ENCODE measurements around the gene ZNF672. TPM values are rescaled to one million over a fixed set of nuclear protein-coding genes. Genes with fewer than 3 reads are reported as not detected.

Gene ZNF672
- total and polyA plus RNA-seq, 2 of the 13 experiments (the other 11 are each of a cell fraction or from before 2014, with no cell fraction given), result 17.2 to 22.9 TPM

DNA sequence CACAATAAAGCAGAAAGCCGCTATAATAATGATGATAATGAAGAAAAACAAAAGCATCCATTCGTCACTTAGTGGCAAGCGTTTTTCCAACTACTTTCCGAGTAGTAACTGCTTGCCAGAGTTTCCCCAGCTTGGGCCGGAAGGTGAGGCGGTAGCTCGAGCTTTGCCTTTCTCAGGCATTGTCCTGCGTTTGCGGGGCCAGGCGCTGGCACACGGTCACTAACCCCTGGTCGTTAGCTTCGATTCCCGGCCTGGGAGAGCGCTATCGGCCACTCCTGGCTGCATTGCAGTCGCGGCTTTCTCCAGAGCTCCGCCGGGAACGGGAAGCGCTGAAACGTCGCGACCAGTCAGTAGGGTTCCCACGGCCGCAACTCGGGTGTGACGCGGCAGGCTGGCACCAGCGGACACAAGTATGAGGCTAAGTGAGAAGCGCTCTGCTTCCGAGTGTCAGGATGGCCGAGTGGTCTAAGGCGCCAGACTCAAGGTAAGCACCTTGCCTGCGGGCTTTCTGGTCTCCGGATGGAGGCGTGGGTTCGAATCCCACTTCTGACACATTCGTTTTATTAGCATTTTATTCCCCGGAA, 35.5 kb downstream of the ZNF672 start (continued):
- TF ChIP-seq AKAP8 (CRISPR knock-in tag; IDR thresholded peaks at IDR 0.05) (no peak), GFI1 (CRISPR knock-in tag; IDR thresholded peaks at IDR 0.05; ENCODE audit: borderline replicate concordance) (peak; percentile 45; the same call in 1 of the 2 replicates), FOXO1 (CRISPR knock-in tag; IDR thresholded peaks at IDR 0.05) (0 out of 2 replicates have a peak, but pooled peaks have one; percentile 39), MIER2 (CRISPR knock-in tag; IDR thresholded peaks at IDR 0.05) (no peak), HCFC1 (IDR thresholded peaks at IDR 0.05; ENCODE audit: low read depth, low read length) (no peak; the same call in 1 of the 2 replicates), ZNF124 (CRISPR knock-in tag; IDR thresholded peaks at IDR 0.05) (0 out of 2 replicates have a peak, but pooled peaks have one; percentile 18), ZNF24 (IDR thresholded peaks at IDR 0.05) (peak; percentile 97), ZMYM4 (CRISPR knock-in tag; IDR thresholded peaks at IDR 0.05) (peak; percentile 38; the same call in 1 of the 2 replicates), ZNF530 (CRISPR knock-in tag; IDR thresholded peaks at IDR 0.05; ENCODE audit: low read depth) (no peak), ZNF121 (CRISPR knock-in tag; IDR thresholded peaks at IDR 0.05) (peak; percentile 5; the same call in 1 of the 2 replicates), CC2D1A (CRISPR knock-in tag; IDR thresholded peaks at IDR 0.05) (no peak), HOXA9 (CRISPR knock-in tag; IDR thresholded peaks at IDR 0.05; ENCODE audit: borderline replicate concordance) (no peak), ZNF326 (CRISPR knock-in tag; IDR thresholded peaks at IDR 0.05; ENCODE audit: borderline replicate concordance) (no peak), MED13 (CRISPR knock-in tag; IDR thresholded peaks at IDR 0.05) (no peak; the same call in 1 of the 2 replicates), ETV6 (CRISPR knock-in tag; conservative IDR thresholded peaks at IDR 0.05) (peak; percentile 55), ZNF343 (CRISPR knock-in tag; IDR thresholded peaks at IDR 0.05) (0 out of 2 replicates have a peak, but pooled peaks have one; percentile 47), FOXK1 (CRISPR knock-in tag; IDR thresholded peaks at IDR 0.05; ENCODE audit: borderline replicate concordance, low read depth) (peak; percentile 75), SIN3B (IDR thresholded peaks at IDR 0.05; ENCODE audit: low read length) (no peak), KDM5B (CRISPR knock-in tag; IDR thresholded peaks at IDR 0.05; ENCODE audit: borderline replicate concordance) (peak; percentile 91)
- TF ChIP-seq, protein P1, sequence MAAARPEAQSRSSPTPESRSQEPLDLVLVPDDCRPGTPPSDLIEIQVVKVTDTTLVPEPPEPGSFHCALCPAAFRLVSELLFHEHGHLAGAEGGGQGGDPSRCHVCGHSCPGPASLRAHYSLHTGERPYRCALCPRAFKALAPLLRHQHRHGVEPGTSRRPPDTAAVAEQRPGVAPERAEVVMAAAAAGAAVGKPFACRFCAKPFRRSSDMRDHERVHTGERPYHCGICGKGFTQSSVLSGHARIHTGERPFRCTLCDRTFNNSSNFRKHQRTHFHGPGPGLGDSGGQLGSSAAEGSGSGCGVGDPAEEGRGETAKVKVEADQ (CRISPR knock-in tag; IDR thresholded peaks at IDR 0.05; ENCODE audit: borderline replicate concordance), result no peak
- TF ChIP-seq, protein P2, sequence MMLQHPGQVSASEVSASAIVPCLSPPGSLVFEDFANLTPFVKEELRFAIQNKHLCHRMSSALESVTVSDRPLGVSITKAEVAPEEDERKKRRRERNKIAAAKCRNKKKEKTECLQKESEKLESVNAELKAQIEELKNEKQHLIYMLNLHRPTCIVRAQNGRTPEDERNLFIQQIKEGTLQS (CRISPR knock-in tag; IDR thresholded peaks at IDR 0.05), result peak; percentile 45
- TF ChIP-seq, protein P3, sequence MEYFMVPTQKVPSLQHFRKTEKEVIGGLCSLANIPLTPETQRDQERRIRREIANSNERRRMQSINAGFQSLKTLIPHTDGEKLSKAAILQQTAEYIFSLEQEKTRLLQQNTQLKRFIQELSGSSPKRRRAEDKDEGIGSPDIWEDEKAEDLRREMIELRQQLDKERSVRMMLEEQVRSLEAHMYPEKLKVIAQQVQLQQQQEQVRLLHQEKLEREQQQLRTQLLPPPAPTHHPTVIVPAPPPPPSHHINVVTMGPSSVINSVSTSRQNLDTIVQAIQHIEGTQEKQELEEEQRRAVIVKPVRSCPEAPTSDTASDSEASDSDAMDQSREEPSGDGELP (IDR thresholded peaks at IDR 0.05; ENCODE audit: borderline replicate concordance, low read depth), result peak; percentile 21; the same call in 1 of the 2 replicates
- TF ChIP-seq, protein P4, sequence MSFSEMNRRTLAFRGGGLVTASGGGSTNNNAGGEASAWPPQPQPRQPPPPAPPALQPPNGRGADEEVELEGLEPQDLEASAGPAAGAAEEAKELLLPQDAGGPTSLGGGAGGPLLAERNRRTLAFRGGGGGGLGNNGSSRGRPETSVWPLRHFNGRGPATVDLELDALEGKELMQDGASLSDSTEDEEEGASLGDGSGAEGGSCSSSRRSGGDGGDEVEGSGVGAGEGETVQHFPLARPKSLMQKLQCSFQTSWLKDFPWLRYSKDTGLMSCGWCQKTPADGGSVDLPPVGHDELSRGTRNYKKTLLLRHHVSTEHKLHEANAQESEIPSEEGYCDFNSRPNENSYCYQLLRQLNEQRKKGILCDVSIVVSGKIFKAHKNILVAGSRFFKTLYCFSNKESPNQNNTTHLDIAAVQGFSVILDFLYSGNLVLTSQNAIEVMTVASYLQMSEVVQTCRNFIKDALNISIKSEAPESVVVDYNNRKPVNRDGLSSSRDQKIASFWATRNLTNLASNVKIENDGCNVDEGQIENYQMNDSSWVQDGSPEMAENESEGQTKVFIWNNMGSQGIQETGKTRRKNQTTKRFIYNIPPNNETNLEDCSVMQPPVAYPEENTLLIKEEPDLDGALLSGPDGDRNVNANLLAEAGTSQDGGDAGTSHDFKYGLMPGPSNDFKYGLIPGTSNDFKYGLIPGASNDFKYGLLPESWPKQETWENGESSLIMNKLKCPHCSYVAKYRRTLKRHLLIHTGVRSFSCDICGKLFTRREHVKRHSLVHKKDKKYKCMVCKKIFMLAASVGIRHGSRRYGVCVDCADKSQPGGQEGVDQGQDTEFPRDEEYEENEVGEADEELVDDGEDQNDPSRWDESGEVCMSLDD (CRISPR knock-in tag; IDR thresholded peaks at IDR 0.05; ENCODE audit: borderline replicate concordance), result no peak
- TF ChIP-seq, protein P5, sequence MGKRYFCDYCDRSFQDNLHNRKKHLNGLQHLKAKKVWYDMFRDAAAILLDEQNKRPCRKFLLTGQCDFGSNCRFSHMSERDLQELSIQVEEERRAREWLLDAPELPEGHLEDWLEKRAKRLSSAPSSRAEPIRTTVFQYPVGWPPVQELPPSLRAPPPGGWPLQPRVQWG (CRISPR knock-in tag; IDR thresholded peaks at IDR 0.05; ENCODE audit: borderline replicate concordance, low read depth), result no peak
- TF ChIP-seq, protein P6, sequence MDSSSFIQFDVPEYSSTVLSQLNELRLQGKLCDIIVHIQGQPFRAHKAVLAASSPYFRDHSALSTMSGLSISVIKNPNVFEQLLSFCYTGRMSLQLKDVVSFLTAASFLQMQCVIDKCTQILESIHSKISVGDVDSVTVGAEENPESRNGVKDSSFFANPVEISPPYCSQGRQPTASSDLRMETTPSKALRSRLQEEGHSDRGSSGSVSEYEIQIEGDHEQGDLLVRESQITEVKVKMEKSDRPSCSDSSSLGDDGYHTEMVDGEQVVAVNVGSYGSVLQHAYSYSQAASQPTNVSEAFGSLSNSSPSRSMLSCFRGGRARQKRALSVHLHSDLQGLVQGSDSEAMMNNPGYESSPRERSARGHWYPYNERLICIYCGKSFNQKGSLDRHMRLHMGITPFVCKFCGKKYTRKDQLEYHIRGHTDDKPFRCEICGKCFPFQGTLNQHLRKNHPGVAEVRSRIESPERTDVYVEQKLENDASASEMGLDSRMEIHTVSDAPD (CRISPR knock-in tag; IDR thresholded peaks at IDR 0.05), result peak; percentile 45; the same call in 1 of the 2 replicates

All from HepG2 (cell line).